Fibroblast of the aortic adventitia (primary cell): ENCODE measurements around the gene JAKMIP1. TPM values are rescaled to one million over a fixed set of nuclear protein-coding genes. Genes with fewer than 3 reads are reported as not detected.

Source experiments
- DNase-seq: peaks from one replicate; pipeline ENCODE4 v3.0.0-alpha.2; 2010; ENCODE audit warnings: low read depth
- H3K4me3 ChIP-seq: 2 replicates; pipeline ENCODE4 v1.5.1; 2011; ENCODE audit warnings: low read depth, mild to moderate bottlenecking, control low read depth, low read length, moderate library complexity
- total RNA-seq: library from RNA; depleted of rRNA; stranded (reverse); fragments of >200 nt; gene quantifications from 2 replicates; pipeline ENCODE4 v1.2.3, GENCODE V29; 2012; ENCODE audit warnings: low replicate concordance
- TF ChIP-seq, protein P1 (sequence below): IDR thresholded peaks from 2 replicates; pipeline ENCODE4 v1.5.1; 2011; ENCODE audit warnings: mild to moderate bottlenecking, low read length, control low read depth, inconsistent platforms; ENCODE audit not compliant: insufficient read depth

JAKMIP1 gene
- total RNA-seq, 1 donor: not detected

DNA sequence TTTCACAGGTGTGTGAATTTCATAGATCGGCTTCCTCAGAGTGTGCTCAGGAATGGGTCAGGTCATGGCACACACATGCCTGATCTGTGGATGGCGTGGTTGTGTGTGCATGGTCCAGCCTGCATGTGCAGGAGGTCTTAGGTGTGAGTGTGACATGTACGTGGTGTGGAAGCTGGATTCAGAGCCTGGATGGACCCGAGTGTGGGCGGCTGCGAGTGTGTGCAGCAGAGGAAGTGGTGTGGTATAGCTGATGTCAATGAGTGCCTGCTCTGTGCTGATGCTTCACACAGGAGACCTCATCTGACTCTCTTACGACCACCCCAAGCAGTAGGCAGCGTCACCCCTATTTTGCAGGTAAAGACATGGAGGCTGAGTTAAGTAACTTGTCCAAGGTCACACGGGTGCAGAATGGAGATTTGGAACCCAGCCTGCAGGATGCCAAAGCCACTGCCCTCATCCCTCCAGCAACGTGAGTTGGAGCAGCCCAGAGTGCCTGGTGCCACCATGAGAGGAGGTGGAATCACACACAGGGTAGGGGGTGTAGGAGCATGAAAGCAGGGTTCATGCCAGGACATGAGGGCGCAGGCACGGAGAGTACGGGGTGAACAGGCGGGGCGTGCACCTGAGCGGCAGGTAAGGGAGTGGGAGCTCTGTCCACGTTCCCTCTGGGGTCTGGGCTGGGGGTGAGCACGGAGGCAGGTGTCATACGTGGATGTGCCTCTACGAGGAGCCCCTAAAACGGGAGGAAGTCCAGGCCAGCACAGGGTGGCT is 157.9 kb downstream of the JAKMIP1 start:
- TF ChIP-seq, protein P1, sequence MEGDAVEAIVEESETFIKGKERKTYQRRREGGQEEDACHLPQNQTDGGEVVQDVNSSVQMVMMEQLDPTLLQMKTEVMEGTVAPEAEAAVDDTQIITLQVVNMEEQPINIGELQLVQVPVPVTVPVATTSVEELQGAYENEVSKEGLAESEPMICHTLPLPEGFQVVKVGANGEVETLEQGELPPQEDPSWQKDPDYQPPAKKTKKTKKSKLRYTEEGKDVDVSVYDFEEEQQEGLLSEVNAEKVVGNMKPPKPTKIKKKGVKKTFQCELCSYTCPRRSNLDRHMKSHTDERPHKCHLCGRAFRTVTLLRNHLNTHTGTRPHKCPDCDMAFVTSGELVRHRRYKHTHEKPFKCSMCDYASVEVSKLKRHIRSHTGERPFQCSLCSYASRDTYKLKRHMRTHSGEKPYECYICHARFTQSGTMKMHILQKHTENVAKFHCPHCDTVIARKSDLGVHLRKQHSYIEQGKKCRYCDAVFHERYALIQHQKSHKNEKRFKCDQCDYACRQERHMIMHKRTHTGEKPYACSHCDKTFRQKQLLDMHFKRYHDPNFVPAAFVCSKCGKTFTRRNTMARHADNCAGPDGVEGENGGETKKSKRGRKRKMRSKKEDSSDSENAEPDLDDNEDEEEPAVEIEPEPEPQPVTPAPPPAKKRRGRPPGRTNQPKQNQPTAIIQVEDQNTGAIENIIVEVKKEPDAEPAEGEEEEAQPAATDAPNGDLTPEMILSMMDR: no peak
- no peak for DNase-seq
- H3K4me3 ChIP-seq: no peak overlapping the region

DNA sequence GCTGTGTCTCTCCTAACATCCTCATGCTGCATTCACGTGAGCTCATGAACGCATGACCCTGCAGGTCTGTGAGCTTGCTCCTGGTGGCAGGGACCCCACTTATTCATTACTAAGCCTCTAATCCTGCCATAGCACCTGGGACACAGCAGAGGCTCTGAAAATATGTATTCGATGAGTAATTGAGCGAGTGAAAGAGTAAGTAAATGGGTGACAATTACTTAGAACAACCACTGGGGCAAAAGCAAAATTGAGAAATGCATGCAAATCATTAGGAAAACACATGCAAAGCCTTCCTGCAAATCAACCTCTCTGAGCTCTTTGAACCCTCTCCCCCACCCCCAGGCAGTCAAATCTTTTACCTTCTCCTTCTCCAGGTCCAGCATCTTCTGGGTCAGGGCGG is 158.5 kb downstream of the JAKMIP1 start:
- TF ChIP-seq, protein P1: no peak
- DNase-seq: no peak
- no peak overlapping the region for H3K4me3 ChIP-seq

DNA sequence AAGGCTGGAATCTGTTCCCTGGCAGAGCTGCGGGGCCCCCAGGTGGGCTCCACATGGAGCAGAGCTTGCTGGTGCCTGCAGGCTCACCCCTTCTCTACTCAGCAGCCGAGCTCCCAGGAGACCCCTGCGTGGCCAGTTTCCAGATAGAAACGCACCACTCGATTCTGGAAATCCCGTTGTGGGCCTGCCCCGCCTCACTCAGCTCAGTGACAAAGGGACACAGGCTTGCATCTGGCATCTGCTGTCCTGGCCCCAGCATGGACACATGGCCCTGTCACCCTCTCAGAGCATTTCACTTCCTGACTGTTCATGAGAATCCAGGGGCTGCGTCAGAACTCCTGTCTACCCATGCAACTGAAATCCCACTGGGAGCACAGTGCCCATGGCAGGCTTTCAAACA is 161.6 kb downstream of the JAKMIP1 start:
- H3K4me3 ChIP-seq: no peak overlapping the region
- DNase-seq: no peak
- TF ChIP-seq, protein P1: no peak

DNA sequence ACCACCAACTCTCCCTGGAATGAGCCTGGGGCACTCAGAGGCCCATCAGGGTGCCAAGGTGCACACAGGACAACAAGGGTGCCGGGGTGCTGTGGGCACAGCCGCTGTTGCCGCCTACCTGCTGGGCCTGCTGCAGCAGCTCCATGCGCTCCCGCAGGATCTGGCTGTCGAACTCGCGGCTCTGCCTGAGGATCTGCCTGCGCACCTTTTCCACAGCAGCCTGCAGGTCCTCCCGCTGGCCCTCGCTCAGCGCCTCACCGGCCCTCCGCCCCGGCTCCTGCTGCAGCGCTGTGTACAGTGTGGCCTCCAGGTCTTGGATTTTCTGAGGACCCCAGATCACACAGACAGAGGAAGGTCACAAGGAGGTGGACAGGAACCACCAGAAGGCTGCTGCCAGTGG is 164.6 kb downstream of the JAKMIP1 start:
- no peak for DNase-seq
- TF ChIP-seq, protein P1: no peak
- H3K4me3 ChIP-seq: no peak overlapping the region

DNA sequence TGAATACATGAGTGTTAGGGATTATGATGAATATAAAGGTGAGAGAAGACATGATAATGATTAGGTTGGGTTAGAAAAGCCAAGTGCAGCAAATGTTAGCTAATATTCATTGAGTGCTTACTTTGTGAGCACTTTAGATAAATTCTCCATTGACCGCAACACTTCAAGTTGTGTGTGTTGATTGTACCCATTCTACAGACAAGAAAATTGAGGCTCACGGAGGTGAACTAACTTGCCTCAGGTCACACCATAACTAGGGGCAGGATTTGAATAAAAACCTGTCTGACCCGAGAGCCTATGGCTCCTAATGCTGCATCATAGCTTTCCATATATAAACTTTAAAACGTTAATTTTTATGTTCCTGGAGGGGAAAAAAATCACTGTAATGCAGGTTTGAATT is 167.0 kb downstream of the JAKMIP1 start:
- DNase-seq: no peak
- TF ChIP-seq, protein P1: no peak

DNA sequence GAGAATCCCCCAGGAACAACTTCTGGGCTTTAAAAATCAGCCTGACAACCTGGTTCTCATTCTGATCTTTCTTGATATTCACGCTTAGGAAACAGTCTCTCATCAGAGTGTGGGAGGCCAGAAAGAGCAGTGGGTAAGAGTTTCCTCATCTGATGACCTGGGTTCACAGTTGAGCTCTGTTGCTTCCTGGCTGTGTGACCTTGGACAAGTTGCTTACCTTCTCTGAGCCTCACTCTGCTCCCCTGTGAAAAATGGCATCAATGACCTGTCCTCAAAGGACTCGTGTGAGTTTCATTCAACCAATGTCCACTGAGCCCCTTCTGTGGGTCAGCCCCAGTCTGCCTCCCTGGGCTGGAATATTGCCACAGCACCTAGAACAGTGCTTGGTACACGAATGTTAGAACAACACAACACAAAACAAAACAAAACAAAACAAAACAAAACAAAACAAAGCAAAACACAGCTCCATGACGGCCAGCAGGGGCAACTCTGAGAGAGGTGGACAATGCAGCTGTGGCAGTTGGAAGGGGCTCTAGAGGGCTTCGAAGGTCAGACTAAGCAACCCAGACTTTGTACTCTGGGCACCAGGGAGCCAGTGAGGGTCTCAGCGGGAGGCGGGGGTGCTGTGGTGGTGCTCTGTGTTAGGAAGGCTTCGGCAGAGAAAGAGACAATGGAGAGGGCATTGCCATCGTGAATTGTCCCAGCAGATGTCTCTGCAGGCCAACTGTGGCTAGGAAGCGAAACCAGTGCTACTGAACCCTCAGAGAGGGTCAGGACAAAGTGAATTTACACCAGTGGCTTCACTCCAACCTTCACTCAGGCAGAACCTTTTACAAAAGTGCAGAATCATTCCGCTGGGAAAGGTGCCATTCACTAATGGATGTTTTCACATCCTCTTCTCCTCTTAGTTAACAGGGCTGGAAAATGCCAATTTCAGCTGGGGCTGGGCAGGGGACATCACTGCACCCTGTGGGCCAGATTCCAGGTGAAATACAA is 167.8 kb downstream of the JAKMIP1 start:
- DNase-seq: peak; percentile 3
- TF ChIP-seq, protein P1: no peak
- no peak overlapping the region for H3K4me3 ChIP-seq

More for the DNA sequence above, 167.0 kb downstream of the JAKMIP1 start:
- no peak overlapping the region for H3K4me3 ChIP-seq
